ENCODE data around the gene ADGRD1. TPM values are rescaled to one million over a fixed set of nuclear protein-coding genes. Genes with fewer than 3 reads are reported as not detected.

Gene ADGRD1
- total RNA-seq, 1 experiment from 2014 or later = 0.77 TPM

GRCh38 chr12:131055093-131055465 lies 101.4 kb downstream of the ADGRD1 start (continued):
- TF ChIP-seq, protein P1, sequence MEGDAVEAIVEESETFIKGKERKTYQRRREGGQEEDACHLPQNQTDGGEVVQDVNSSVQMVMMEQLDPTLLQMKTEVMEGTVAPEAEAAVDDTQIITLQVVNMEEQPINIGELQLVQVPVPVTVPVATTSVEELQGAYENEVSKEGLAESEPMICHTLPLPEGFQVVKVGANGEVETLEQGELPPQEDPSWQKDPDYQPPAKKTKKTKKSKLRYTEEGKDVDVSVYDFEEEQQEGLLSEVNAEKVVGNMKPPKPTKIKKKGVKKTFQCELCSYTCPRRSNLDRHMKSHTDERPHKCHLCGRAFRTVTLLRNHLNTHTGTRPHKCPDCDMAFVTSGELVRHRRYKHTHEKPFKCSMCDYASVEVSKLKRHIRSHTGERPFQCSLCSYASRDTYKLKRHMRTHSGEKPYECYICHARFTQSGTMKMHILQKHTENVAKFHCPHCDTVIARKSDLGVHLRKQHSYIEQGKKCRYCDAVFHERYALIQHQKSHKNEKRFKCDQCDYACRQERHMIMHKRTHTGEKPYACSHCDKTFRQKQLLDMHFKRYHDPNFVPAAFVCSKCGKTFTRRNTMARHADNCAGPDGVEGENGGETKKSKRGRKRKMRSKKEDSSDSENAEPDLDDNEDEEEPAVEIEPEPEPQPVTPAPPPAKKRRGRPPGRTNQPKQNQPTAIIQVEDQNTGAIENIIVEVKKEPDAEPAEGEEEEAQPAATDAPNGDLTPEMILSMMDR (IDR thresholded peaks at IDR 0.05) = no peak
- TF ChIP-seq, protein P2, sequence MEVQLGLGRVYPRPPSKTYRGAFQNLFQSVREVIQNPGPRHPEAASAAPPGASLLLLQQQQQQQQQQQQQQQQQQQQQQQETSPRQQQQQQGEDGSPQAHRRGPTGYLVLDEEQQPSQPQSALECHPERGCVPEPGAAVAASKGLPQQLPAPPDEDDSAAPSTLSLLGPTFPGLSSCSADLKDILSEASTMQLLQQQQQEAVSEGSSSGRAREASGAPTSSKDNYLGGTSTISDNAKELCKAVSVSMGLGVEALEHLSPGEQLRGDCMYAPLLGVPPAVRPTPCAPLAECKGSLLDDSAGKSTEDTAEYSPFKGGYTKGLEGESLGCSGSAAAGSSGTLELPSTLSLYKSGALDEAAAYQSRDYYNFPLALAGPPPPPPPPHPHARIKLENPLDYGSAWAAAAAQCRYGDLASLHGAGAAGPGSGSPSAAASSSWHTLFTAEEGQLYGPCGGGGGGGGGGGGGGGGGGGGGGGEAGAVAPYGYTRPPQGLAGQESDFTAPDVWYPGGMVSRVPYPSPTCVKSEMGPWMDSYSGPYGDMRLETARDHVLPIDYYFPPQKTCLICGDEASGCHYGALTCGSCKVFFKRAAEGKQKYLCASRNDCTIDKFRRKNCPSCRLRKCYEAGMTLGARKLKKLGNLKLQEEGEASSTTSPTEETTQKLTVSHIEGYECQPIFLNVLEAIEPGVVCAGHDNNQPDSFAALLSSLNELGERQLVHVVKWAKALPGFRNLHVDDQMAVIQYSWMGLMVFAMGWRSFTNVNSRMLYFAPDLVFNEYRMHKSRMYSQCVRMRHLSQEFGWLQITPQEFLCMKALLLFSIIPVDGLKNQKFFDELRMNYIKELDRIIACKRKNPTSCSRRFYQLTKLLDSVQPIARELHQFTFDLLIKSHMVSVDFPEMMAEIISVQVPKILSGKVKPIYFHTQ (CRISPR knock-in tag; IDR thresholded peaks at IDR 0.05) = no peak
- TF ChIP-seq ZNF263 (CRISPR knock-in tag; IDR thresholded peaks at IDR 0.05; ENCODE audit: low read depth) (no peak), NR2C2 (CRISPR knock-in tag; IDR thresholded peaks at IDR 0.05) (no peak), ZNF423 (CRISPR knock-in tag; IDR thresholded peaks at IDR 0.05) (no peak), MXD4 (CRISPR knock-in tag; IDR thresholded peaks at IDR 0.05; ENCODE audit: borderline replicate concordance) (no peak)

DNA sequence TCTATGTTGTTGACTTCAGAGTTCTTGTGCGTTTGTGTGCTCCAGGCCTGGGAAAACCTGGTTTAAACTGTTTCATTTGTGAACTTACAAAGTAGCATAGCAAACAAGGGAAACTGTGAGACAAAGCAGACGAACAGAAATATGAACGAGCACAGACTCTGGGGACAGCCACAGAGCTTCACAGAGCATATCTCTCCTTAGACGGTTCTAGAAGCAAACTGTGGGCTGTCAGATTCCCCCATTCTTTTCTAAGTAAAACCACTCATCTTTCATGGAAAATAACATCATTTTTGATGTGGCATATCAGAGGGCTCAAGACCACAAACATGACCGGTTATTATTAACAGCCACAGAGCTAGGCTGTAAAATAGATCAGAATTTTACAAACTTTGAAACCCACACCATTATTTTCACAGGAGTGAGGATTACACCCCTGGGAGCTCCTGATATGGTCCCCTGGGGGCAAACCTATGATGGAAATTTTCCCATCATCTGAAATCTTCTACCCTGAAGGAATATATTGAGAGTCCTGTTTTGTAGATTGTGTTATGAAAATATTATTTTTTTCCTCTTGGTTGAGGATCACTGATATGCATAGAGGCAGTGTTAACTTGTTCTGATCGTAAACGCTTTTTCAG lies 102.0 kb downstream of the ADGRD1 start:
- POLR2A ChIA-PET = no interaction called here
- Mint-ChIP-seq H3K27me3 (ENCODE audit: low read depth) (no peaks in the 10 kb centered on the region), H3K9me3 (no peaks in the 10 kb centered on the region), H3K4me3 (no peak overlapping the region), H3K4me1 (0 out of 2 replicates have a peak, but pooled peaks cover 4% of the 10 kb centered on the region), H3K27ac (no peak overlapping the region), H3K36me3 (no peaks in the 10 kb centered on the region)
- no peak for ATAC-seq
- CTCF ChIA-PET = no interaction called here
- no peak for TF ChIP-seq ESRRA (CRISPR knock-in tag; IDR thresholded peaks at IDR 0.05; ENCODE audit: borderline replicate concordance)
- TF ChIP-seq, protein P3, sequence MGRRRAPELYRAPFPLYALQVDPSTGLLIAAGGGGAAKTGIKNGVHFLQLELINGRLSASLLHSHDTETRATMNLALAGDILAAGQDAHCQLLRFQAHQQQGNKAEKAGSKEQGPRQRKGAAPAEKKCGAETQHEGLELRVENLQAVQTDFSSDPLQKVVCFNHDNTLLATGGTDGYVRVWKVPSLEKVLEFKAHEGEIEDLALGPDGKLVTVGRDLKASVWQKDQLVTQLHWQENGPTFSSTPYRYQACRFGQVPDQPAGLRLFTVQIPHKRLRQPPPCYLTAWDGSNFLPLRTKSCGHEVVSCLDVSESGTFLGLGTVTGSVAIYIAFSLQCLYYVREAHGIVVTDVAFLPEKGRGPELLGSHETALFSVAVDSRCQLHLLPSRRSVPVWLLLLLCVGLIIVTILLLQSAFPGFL (CRISPR knock-in tag; IDR thresholded peaks at IDR 0.05; ENCODE audit: borderline replicate concordance) = no peak
- TF ChIP-seq USF2 (CRISPR knock-in tag; IDR thresholded peaks at IDR 0.05) = no peak
- no peak for TF ChIP-seq SOX15 (CRISPR knock-in tag; IDR thresholded peaks at IDR 0.05)
- TF ChIP-seq OVOL2 (CRISPR knock-in tag; IDR thresholded peaks at IDR 0.05; ENCODE audit: borderline replicate concordance) = no peak
- TF ChIP-seq CBFB (CRISPR knock-in tag; IDR thresholded peaks at IDR 0.05; ENCODE audit: low read depth) = no peak
- TF ChIP-seq E2F5 (CRISPR knock-in tag; IDR thresholded peaks at IDR 0.05) = no peak
- TF ChIP-seq MYBL2 (CRISPR knock-in tag; IDR thresholded peaks at IDR 0.05) = no peak
- TF ChIP-seq FOXK1 (CRISPR knock-in tag; IDR thresholded peaks at IDR 0.05) = no peak
- TF ChIP-seq, protein P4, sequence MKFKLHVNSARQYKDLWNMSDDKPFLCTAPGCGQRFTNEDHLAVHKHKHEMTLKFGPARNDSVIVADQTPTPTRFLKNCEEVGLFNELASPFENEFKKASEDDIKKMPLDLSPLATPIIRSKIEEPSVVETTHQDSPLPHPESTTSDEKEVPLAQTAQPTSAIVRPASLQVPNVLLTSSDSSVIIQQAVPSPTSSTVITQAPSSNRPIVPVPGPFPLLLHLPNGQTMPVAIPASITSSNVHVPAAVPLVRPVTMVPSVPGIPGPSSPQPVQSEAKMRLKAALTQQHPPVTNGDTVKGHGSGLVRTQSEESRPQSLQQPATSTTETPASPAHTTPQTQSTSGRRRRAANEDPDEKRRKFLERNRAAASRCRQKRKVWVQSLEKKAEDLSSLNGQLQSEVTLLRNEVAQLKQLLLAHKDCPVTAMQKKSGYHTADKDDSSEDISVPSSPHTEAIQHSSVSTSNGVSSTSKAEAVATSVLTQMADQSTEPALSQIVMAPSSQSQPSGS (CRISPR knock-in tag; IDR thresholded peaks at IDR 0.05; ENCODE audit: borderline replicate concordance, low read depth) = no peak
- TF ChIP-seq, protein P2 (CRISPR knock-in tag; IDR thresholded peaks at IDR 0.05) = no peak
- no peak for TF ChIP-seq ZSCAN18 (CRISPR knock-in tag; IDR thresholded peaks at IDR 0.05)
- TF ChIP-seq CREM (CRISPR knock-in tag; IDR thresholded peaks at IDR 0.05) = no peak
- no peak for TF ChIP-seq ZNF396 (CRISPR knock-in tag; IDR thresholded peaks at IDR 0.05; ENCODE audit: borderline replicate concordance)
- DNase-seq (ENCODE audit: low spot score) = no peak

Data from WTC11 (cell line).